ENCODE measurements around the gene SASH1.

Gene SASH1

DNA sequence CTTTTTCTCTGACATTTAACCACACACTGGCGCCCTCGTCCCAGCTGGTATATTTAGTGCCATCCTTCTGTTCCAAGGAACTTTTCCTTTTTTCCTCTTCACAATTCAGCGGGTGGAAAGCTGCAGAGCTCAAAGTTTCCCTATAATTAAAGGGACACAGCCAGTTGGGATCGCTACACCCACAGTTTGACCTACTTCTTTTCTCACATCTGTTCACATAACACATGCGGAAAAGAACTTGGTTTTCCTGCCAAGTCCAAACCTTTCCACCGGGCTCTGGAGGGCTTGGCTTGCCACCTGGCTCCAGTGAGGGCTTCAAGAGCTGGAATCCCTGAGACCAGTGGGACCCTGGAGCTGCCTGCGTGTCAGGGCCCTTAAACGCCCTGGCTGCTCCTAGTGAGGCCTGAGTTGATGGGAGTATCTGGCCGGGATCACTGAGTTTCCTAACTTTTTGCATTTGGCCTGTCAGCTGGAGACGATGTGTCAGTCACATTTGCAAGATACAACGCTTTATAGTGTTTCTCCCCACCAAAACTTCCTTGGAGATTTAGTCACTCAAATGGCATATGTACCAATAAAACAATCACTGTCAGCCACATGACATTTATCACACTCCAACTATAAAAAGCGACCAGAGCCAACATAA is 176.0 kb downstream of the SASH1 start:
- in situ Hi-C loops (cut with MboI; ENCODE audit: low pct_unique_long_range_greater_than_20kb, low sequenced_read_pairs, unreplicated experiment): no loop called here
- TF ChIP-seq, protein P1, sequence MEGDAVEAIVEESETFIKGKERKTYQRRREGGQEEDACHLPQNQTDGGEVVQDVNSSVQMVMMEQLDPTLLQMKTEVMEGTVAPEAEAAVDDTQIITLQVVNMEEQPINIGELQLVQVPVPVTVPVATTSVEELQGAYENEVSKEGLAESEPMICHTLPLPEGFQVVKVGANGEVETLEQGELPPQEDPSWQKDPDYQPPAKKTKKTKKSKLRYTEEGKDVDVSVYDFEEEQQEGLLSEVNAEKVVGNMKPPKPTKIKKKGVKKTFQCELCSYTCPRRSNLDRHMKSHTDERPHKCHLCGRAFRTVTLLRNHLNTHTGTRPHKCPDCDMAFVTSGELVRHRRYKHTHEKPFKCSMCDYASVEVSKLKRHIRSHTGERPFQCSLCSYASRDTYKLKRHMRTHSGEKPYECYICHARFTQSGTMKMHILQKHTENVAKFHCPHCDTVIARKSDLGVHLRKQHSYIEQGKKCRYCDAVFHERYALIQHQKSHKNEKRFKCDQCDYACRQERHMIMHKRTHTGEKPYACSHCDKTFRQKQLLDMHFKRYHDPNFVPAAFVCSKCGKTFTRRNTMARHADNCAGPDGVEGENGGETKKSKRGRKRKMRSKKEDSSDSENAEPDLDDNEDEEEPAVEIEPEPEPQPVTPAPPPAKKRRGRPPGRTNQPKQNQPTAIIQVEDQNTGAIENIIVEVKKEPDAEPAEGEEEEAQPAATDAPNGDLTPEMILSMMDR (IDR thresholded peaks at IDR 0.05; ENCODE audit: extremely low read depth, insufficient read depth, missing control alignments): no peak
- no peak for DNase-seq (ENCODE audit: low spot score)

DNA sequence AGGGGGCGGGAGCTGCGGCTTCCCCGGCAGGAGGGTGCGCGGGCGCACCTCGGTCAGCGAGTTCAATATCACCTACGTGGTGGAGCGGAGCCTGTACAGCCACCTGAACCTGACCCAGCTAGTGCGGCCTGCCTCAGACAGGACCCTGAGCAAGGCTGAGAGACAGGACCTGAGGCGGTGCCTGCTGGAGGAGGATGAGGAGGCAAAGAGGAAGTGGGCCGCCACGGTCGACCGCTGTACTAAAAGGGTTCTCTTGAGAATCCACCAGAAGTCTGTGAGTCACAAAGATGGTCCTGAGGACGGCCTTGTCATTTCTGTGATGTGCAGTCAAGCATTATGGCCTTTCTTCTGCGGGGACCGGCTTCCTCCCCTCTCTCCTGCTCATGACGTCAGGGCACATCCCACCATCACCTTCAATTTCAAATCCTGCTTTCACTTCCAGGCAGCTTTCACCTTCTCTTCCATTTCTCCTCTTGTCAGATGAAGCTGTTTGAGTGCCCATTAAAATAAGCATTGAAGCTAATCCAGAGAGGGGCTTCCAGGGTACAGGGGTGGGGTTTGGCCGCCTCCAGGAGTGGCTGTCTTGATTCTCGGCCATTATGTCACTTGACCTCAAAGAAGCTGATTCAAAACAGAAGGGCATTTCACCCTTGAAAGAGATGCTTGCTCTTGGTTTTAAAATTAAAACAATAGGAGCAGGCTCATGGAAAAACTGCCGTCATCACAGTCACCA is 177.6 kb downstream of the SASH1 start:
- TF ChIP-seq, protein P1 (IDR thresholded peaks at IDR 0.05; ENCODE audit: extremely low read depth, insufficient read depth, missing control alignments): no peak
- in situ Hi-C loops (cut with MboI; ENCODE audit: low pct_unique_long_range_greater_than_20kb, low sequenced_read_pairs, unreplicated experiment): no loop called here
- DNase-seq (ENCODE audit: low spot score): peak; percentile 83

DNA sequence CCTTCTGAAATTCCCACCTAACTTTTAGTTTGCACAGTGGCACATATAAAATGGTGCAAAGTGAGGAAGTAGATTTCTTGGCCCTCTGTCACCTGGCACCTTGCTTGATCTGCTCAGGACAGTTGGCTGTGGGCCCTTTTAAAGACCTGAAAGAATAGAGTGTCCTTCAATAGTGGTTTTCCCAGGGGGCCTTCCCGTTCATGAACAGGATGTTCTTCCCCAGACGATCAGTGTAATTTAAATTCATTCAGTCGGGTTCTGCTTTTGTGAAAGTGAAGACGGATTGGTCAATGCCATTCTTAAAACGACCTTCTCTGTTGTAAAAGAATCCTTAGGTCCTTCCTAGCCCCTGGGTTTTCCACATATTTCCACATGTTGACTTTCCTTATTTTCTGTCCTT is 178.5 kb downstream of the SASH1 start:
- TF ChIP-seq, protein P1 (IDR thresholded peaks at IDR 0.05; ENCODE audit: extremely low read depth, insufficient read depth, missing control alignments): no peak
- DNase-seq (ENCODE audit: low spot score): no peak
- in situ Hi-C loops (cut with MboI; ENCODE audit: low pct_unique_long_range_greater_than_20kb, low sequenced_read_pairs, unreplicated experiment): no loop called here

DNA sequence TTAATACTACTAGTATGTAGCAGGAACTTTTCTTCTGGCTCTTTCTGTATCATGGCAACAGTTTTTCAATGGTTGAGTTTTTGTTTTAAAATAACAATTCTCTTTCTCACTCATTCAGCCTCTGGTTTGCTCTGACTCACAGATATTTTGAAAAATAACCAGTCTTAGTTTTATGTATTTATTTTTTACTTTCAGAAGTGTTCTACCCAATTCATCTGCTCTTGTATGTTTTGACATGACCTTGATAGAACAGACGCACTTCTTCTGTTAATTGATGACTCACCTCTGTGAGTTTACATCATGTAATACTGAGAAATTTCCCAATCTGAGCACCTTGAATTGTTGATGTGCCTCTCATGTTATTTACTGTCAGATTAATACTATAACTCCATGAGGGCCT is 178.9 kb downstream of the SASH1 start:
- TF ChIP-seq, protein P1 (IDR thresholded peaks at IDR 0.05; ENCODE audit: extremely low read depth, insufficient read depth, missing control alignments): no peak
- in situ Hi-C loops (cut with MboI; ENCODE audit: low pct_unique_long_range_greater_than_20kb, low sequenced_read_pairs, unreplicated experiment): no loop called here
- DNase-seq (ENCODE audit: low spot score): no peak

DNA sequence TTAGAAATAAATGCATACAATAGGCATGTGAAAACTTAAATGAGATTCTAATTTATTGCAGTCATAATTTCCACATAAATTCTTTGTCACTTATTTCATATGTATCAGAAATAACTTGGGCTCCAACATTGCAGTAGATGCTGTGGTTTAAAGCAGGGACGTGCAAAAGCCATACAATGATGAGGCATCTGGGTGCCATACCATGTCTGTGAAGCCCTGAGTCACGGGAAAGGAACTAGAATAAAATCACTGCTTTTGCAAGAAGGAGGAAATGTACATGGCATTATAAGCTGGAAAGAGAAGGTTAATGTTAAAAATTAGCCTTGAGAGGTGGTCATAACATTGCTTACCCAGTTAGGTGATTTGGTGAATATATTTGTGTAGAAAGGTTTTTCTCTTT is 180.4 kb downstream of the SASH1 start:
- in situ Hi-C loops (cut with MboI; ENCODE audit: low pct_unique_long_range_greater_than_20kb, low sequenced_read_pairs, unreplicated experiment): no loop called here
- TF ChIP-seq, protein P1 (IDR thresholded peaks at IDR 0.05; ENCODE audit: extremely low read depth, insufficient read depth, missing control alignments): no peak
- no peak for DNase-seq (ENCODE audit: low spot score)

DNA sequence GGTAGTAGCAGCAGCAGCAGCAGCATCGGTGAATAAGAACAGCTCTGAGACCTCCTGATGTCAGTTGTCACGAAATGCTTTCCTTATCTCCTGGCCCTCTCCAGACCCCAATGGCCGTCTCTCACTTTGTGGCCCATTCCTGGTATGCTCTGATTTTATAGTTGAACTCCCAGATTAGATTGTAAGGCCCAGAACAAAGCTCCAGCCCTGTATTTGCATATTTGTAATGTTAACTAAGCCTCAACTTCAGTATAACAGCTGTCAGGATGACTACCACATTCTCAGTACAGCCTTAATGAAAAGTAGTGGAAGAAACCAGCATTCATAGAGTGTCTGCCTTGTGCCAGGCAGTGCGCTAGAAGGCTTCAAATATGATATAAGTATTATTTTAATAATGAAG is 180.9 kb downstream of the SASH1 start:
- TF ChIP-seq, protein P1 (IDR thresholded peaks at IDR 0.05; ENCODE audit: extremely low read depth, insufficient read depth, missing control alignments): no peak
- in situ Hi-C loops (cut with MboI; ENCODE audit: low pct_unique_long_range_greater_than_20kb, low sequenced_read_pairs, unreplicated experiment): no loop called here
- DNase-seq (ENCODE audit: low spot score): no peak
